Measurements from ENCODE around the gene PICALM. TPM values are rescaled to one million over a fixed set of nuclear protein-coding genes. Genes with fewer than 3 reads are reported as not detected.
"Not testable (repeated sequence)": the region's sequence is repeated elsewhere in the genome, so short reads cannot be mapped to it uniquely, and the experiment has no call there.

PICALM gene
- total and polyA plus RNA-seq, 2 donors (not counting 1 experiment from before 2014, with no cell fraction given), result 48.4 to 165 TPM

DNA sequence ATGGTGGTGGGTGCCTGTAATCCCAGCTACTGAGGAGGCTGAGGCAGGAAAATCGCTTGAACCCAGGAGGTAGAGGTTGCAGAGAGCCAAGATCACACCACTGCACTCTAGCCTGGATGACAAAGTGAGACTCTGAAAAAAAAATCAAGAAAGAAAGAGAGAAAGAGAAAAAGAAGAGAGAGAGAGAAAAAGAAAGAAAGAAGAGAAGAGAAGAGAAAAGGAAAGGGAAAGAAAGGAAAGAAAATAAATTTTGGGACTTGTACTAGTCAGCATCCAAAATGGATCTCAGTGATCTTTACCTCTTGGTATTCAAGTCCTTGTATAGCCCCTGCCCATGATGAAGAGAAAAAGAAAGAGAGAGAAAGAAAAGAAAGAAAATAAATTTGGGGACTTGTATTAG lies 22.2 kb upstream of the PICALM start:
- Histone ChIP-seq H3K9ac (ENCODE audit: low read length) (no peak overlapping the region), H2AFZ (ENCODE audit: insufficient read depth, low read depth, low read length, poor library complexity, severe bottlenecking) (no peak overlapping the region), H3K79me2 (ENCODE audit: control insufficient read depth, insufficient read depth, low read length) (no peaks in the 10 kb centered on the region), H3K9me3 (ENCODE audit: control extremely low read depth in 1 of 3, control insufficient read depth in 2 of 3, insufficient read depth in 1 of 3, low read length in 2 of 3) (no peaks in the 10 kb centered on the region), H3K4me1 (ENCODE audit: control insufficient read depth in 2 of 2, insufficient read depth in 2 of 2, low read length in 2 of 2) (no peaks in the 10 kb centered on the region), H3K36me3 (replicated peaks in 1 of 2; ENCODE audit: control extremely low read depth in 1 of 2, control insufficient read depth in 1 of 2, extremely low read depth in 1 of 2, insufficient read depth in 2 of 2, low read length in 1 of 2) (no peaks in the 10 kb centered on the region), H4K20me1 (ENCODE audit: control insufficient read depth, insufficient read depth, low read length, poor library complexity, severe bottlenecking) (no peaks in the 10 kb centered on the region), H3K4me3 (ENCODE audit: control extremely low read depth in 1 of 5, extremely low read depth in 1 of 5, insufficient read depth in 1 of 5, low read depth in 2 of 5, low read length in 4 of 5) (no peak overlapping the region), H3K27ac (ENCODE audit: low read length in 2 of 2) (no peak overlapping the region), H3K4me2 (replicated peaks; ENCODE audit: low read depth, low read length, poor library complexity, severe bottlenecking) (no peak overlapping the region), H3K27me3 (replicated peaks in 1 of 4; ENCODE audit: control extremely low read depth in 1 of 4, control insufficient read depth in 3 of 4, insufficient read depth in 4 of 4, low read length in 3 of 4) (no peaks in the 10 kb centered on the region)
- no peak overlapping the region for H3K27ac Mint-ChIP-seq
- TF ChIP-seq EZH2 (IDR thresholded peaks at IDR 0.05; ENCODE audit: borderline replicate concordance, insufficient read depth, low read depth, low read length, poor library complexity, severe bottlenecking), result no peak
- TF ChIP-seq, protein P1, sequence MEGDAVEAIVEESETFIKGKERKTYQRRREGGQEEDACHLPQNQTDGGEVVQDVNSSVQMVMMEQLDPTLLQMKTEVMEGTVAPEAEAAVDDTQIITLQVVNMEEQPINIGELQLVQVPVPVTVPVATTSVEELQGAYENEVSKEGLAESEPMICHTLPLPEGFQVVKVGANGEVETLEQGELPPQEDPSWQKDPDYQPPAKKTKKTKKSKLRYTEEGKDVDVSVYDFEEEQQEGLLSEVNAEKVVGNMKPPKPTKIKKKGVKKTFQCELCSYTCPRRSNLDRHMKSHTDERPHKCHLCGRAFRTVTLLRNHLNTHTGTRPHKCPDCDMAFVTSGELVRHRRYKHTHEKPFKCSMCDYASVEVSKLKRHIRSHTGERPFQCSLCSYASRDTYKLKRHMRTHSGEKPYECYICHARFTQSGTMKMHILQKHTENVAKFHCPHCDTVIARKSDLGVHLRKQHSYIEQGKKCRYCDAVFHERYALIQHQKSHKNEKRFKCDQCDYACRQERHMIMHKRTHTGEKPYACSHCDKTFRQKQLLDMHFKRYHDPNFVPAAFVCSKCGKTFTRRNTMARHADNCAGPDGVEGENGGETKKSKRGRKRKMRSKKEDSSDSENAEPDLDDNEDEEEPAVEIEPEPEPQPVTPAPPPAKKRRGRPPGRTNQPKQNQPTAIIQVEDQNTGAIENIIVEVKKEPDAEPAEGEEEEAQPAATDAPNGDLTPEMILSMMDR (IDR thresholded peaks at IDR 0.05), result no peak
- intact Hi-C loops (cut with micrococcal nuclease), result no loop called here
- no peak for DNase-seq
- ChIA-PET POLR2A (interaction anchor here (0.7 kb wide), 1 partner anchor 12 kb away, joined by 3 read pairs; no protein-coding TSS in a partner anchor), CTCF (no interaction called here)
- no CpG with 5 or more reads among the region's 1 CpG for WGBS (ENCODE audit: insufficient coverage)
- H3K27me3 Mint-ChIP-seq, result no peaks in the 10 kb centered on the region
- no peaks in the 10 kb centered on the region for H3K9me3 Mint-ChIP-seq (ENCODE audit: insufficient read depth)
- no peak overlapping the region for H3K4me3 Mint-ChIP-seq
- H3K4me1 Mint-ChIP-seq, result no peaks in the 10 kb centered on the region
- ATAC-seq (ENCODE audit: low read depth), result no peak

DNA sequence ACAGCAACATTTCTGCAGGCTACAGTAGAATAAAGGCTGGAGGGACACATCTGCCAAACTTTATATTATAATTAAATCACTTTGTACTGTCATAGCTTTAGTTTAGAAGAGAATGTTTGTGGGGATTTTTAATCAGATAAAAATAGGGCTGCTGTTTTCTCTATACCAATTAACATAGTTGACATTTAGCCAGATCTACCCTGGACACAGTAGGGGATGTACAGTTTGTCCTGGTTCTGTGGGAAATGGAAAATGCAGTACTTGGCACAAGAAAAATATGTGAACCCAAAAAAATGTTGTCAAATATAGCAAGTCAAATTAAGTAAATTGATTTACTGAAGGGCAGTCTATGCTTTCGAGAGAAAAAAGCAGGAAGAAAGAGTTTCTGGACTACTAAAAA lies 20.8 kb upstream of the PICALM start:
- H3K27me3 Mint-ChIP-seq, result no peaks in the 10 kb centered on the region
- CTCF ChIA-PET, result interaction anchor here (0.8 kb wide), 1 partner anchor 9 kb away, joined by 3 read pairs; no protein-coding TSS in a partner anchor
- Histone ChIP-seq H3K79me2 (ENCODE audit: control insufficient read depth, insufficient read depth, low read length) (no peaks in the 10 kb centered on the region), H3K4me1 (ENCODE audit: control insufficient read depth in 2 of 2, insufficient read depth in 2 of 2, low read length in 2 of 2) (no peaks in the 10 kb centered on the region), H3K36me3 (replicated peaks in 1 of 2; ENCODE audit: control extremely low read depth in 1 of 2, control insufficient read depth in 1 of 2, extremely low read depth in 1 of 2, insufficient read depth in 2 of 2, low read length in 1 of 2) (no peaks in the 10 kb centered on the region), H3K9me3 (ENCODE audit: control extremely low read depth in 1 of 3, control insufficient read depth in 2 of 3, insufficient read depth in 1 of 3, low read length in 2 of 3) (no peaks in the 10 kb centered on the region), H3K27ac (ENCODE audit: low read length in 2 of 2) (no peak overlapping the region), H3K27me3 (replicated peaks in 1 of 4; ENCODE audit: control extremely low read depth in 1 of 4, control insufficient read depth in 3 of 4, insufficient read depth in 4 of 4, low read length in 3 of 4) (no peaks in the 10 kb centered on the region), H3K4me3 (ENCODE audit: control extremely low read depth in 1 of 5, extremely low read depth in 1 of 5, insufficient read depth in 1 of 5, low read depth in 2 of 5, low read length in 4 of 5) (no peak overlapping the region), H3K4me2 (replicated peaks; ENCODE audit: low read depth, low read length, poor library complexity, severe bottlenecking) (no peak overlapping the region), H3K9ac (ENCODE audit: low read length) (no peak overlapping the region), H4K20me1 (ENCODE audit: control insufficient read depth, insufficient read depth, low read length, poor library complexity, severe bottlenecking) (no peaks in the 10 kb centered on the region), H2AFZ (ENCODE audit: insufficient read depth, low read depth, low read length, poor library complexity, severe bottlenecking) (no peak overlapping the region)
- no peaks in the 10 kb centered on the region for H3K9me3 Mint-ChIP-seq (ENCODE audit: insufficient read depth)
- no peak for ATAC-seq (ENCODE audit: low read depth)
- intact Hi-C loops (cut with micrococcal nuclease), result no loop called here
- no peak overlapping the region for H3K27ac Mint-ChIP-seq
- TF ChIP-seq, protein P1 (IDR thresholded peaks at IDR 0.05), result no peak
- TF ChIP-seq EZH2 (IDR thresholded peaks at IDR 0.05; ENCODE audit: borderline replicate concordance, insufficient read depth, low read depth, low read length, poor library complexity, severe bottlenecking), result no peak
- WGBS (ENCODE audit: insufficient coverage), result no CpG with 5 or more reads among the region's 1 CpG
- no peak overlapping the region for H3K4me3 Mint-ChIP-seq
- no peaks in the 10 kb centered on the region for H3K4me1 Mint-ChIP-seq
- no peak for DNase-seq
- POLR2A ChIA-PET, result no interaction called here

DNA sequence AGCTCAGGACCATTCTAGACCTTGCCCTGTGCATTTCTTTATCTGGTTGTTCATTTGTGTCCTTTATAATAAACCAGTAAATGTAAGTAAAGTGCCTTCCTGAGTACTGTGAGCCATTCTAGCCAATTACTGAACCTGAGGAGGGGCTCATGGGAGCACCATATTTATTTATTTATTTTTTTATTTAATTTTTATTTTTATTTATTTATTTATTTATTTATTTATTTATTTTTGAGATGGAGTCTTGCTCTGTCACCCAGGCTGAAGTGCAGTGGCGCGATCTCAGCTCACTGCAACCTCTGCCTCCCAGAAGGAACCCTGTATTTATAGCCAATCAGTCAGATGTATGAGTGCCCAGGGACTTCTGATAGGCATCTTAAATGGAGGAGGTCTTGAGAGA lies 18.8 kb upstream of the PICALM start:
- H3K27ac ChIP-seq (ENCODE audit: low read length in 2 of 2); H3K27me3 ChIP-seq (replicated peaks in 1 of 4; ENCODE audit: control extremely low read depth in 1 of 4, control insufficient read depth in 3 of 4, insufficient read depth in 4 of 4, low read length in 3 of 4); H3K27me3 Mint-ChIP-seq; H2AFZ ChIP-seq (ENCODE audit: insufficient read depth, low read depth, low read length, poor library complexity, severe bottlenecking); H3K9me3 ChIP-seq (ENCODE audit: control extremely low read depth in 1 of 3, control insufficient read depth in 2 of 3, insufficient read depth in 1 of 3, low read length in 2 of 3); intact Hi-C loops (cut with micrococcal nuclease); H3K9ac ChIP-seq (ENCODE audit: low read length); H3K4me3 Mint-ChIP-seq; H3K79me2 ChIP-seq (ENCODE audit: control insufficient read depth, insufficient read depth, low read length); H3K4me1 ChIP-seq (ENCODE audit: control insufficient read depth in 2 of 2, insufficient read depth in 2 of 2, low read length in 2 of 2); H3K9me3 Mint-ChIP-seq (ENCODE audit: insufficient read depth); H3K4me1 Mint-ChIP-seq; ATAC-seq (ENCODE audit: low read depth); H3K4me2 ChIP-seq (replicated peaks; ENCODE audit: low read depth, low read length, poor library complexity, severe bottlenecking); DNase-seq; H3K4me3 ChIP-seq (ENCODE audit: control extremely low read depth in 1 of 5, extremely low read depth in 1 of 5, insufficient read depth in 1 of 5, low read depth in 2 of 5, low read length in 4 of 5); H3K27ac Mint-ChIP-seq; POLR2A ChIA-PET; H3K36me3 ChIP-seq (replicated peaks in 1 of 2; ENCODE audit: control extremely low read depth in 1 of 2, control insufficient read depth in 1 of 2, extremely low read depth in 1 of 2, insufficient read depth in 2 of 2, low read length in 1 of 2); H4K20me1 ChIP-seq (ENCODE audit: control insufficient read depth, insufficient read depth, low read length, poor library complexity, severe bottlenecking): not testable (repeated sequence)
- WGBS (ENCODE audit: insufficient coverage), result no CpG with 5 or more reads among the region's 2 CpGs
- CTCF ChIA-PET, result interaction anchor here (0.8 kb wide), 1 partner anchor 23 kb away, joined by 3 read pairs; no protein-coding TSS in a partner anchor

Measured in B cell (primary cell).